Measurements from ENCODE around the gene RBBP8NL.

The RBBP8NL gene

DNA sequence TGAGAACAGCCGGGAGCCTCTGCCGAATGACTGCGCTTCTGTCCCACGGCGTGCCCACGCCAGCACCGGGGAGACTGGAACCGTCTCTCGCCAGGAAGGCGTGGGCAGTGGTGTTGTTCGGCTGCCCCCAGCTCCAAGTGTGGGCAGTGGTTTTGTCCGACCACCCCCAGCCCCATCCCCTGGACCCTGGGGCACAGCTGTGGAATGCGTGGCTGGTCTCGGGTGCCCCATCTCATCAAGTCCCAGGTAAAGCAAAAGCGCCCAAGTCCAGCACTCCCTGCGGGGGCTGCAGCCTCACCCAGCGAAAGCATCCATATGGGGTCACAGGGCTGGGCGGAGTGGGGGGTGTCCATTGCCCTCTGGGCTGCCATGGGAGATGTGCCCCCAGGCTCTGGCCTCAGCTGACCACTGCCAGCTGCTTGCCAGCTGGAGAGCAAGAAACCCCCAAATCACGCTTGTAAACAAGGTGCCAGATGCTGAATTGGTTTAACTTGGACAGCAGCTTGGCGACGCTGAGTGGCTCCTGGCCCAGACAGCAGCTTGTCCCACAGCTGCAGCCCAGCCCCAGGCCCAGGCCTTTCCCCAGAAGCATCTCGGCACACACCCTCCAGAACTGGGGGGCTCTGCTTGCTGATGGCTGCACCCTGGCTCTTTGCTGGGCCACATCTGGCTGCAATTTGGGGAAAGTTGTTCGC, 24.7 kb downstream of the RBBP8NL start:
- DNase-seq (ENCODE audit: extremely low read depth, low read depth), result no peak
- TF ChIP-seq, protein P1, sequence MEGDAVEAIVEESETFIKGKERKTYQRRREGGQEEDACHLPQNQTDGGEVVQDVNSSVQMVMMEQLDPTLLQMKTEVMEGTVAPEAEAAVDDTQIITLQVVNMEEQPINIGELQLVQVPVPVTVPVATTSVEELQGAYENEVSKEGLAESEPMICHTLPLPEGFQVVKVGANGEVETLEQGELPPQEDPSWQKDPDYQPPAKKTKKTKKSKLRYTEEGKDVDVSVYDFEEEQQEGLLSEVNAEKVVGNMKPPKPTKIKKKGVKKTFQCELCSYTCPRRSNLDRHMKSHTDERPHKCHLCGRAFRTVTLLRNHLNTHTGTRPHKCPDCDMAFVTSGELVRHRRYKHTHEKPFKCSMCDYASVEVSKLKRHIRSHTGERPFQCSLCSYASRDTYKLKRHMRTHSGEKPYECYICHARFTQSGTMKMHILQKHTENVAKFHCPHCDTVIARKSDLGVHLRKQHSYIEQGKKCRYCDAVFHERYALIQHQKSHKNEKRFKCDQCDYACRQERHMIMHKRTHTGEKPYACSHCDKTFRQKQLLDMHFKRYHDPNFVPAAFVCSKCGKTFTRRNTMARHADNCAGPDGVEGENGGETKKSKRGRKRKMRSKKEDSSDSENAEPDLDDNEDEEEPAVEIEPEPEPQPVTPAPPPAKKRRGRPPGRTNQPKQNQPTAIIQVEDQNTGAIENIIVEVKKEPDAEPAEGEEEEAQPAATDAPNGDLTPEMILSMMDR (IDR thresholded peaks at IDR 0.05; ENCODE audit: low read depth, low read length, missing control alignments), result no peak
- no peak overlapping the region for H3K4me3 ChIP-seq (replicated peaks; ENCODE audit: low read depth, low read length)

DNA sequence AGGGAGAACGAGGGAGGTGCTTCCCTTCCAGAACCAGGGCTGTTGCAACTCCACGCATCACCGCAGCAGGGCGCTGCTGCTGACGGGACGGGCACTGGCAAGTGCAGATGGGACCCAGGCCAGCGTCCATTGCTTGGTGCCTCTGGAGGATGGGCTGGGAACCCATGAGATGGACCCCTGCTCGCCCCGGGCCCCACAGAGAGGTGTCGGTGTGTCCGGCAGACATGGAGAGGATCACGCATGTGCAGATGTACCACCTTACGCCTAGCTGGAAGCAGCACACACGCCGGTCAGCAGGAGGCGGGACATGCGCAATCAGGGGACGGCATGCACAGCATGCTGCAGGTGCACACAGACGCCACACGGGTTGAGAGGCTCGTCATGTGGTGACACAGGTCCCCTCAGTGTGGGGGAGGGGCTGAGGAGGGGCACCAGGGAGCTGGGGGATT, 26.0 kb downstream of the RBBP8NL start:
- no peak for DNase-seq (ENCODE audit: extremely low read depth, low read depth)
- TF ChIP-seq, protein P1 (IDR thresholded peaks at IDR 0.05; ENCODE audit: low read depth, low read length, missing control alignments), result no peak
- H3K4me3 ChIP-seq (replicated peaks; ENCODE audit: low read depth, low read length), result no peak overlapping the region

DNA sequence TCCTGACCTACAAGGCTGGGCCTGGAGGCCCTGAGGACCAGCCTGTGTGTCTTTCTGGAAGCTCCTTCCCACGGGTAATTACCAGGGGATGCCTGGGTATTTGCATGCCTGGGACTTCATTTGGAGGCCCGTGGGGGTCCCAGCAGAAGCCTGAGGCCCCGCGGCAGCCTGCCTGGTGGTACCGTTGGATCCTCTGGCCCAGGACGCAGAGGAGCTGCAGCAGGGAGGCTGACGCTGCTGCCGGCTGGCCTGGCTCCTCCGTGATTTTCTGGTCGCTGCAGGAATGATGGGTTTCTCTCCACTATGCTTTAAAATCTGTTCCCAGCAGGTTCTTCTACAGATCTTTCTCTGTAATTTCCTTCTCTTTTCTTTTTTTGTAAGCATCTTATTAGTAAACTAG, 26.8 kb downstream of the RBBP8NL start:
- TF ChIP-seq, protein P1 (IDR thresholded peaks at IDR 0.05; ENCODE audit: low read depth, low read length, missing control alignments), result no peak
- no peak overlapping the region for H3K4me3 ChIP-seq (replicated peaks; ENCODE audit: low read depth, low read length)
- DNase-seq (ENCODE audit: extremely low read depth, low read depth), result no peak

DNA sequence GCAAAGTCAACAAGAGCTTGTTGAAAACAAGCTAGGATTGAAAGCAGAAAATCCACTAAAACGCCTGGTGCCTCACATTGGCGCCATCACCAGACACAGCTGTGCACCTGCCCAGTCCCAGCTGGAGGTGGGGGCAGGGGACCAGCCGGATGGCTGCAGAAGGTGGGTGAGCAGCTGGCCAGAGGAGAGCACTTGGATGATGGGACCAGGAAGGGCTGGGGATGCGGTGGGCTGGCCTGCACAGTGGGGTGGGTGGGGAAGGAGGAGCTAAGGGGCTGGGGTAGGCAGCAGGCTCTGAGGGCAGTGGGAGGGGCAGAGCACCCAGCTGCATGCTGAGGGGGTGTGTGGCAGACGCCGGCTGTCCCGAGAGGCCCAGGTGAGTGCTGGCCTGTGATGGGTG, 27.3 kb downstream of the RBBP8NL start:
- TF ChIP-seq, protein P1 (IDR thresholded peaks at IDR 0.05; ENCODE audit: low read depth, low read length, missing control alignments), result no peak
- no peak for DNase-seq (ENCODE audit: extremely low read depth, low read depth)
- no peak overlapping the region for H3K4me3 ChIP-seq (replicated peaks; ENCODE audit: low read depth, low read length)

DNA sequence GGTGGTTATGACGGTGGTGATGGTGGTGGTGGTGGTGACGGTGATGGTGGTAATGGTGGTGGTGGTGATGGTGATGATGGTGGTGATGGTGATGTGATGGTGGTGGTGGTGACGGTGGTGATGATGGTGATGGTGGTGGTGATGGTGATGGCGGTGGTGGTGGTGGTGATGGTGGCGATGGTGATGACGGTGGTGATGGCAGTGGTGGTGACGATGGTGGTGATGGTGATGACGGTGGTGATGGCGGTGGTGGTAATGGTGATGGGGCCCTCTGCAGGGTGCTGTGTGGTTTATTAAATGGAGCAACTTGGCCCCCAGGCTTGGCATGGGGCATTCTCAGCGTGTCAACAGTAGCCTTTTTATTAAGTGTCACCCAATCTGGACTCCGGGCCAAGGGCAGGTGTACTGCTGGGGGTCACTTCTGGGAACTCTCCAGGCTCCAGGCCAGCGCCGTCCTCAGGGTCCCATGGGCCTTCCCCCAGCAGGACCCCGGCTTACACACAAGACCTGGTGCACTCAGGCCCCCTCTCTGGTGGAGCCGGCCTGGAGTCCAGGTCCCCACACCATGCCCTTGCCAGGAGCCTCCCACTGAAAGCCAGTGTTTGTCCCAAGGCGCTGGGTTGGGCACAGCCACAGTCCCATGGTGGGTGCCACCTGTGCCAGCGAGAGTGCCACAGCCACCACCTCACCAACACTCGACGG, 29.1 kb downstream of the RBBP8NL start:
- TF ChIP-seq, protein P1 (IDR thresholded peaks at IDR 0.05; ENCODE audit: low read depth, low read length, missing control alignments), result no peak
- H3K4me3 ChIP-seq (replicated peaks; ENCODE audit: low read depth, low read length), result no peak overlapping the region
- no peak for DNase-seq (ENCODE audit: extremely low read depth, low read depth)

DNA sequence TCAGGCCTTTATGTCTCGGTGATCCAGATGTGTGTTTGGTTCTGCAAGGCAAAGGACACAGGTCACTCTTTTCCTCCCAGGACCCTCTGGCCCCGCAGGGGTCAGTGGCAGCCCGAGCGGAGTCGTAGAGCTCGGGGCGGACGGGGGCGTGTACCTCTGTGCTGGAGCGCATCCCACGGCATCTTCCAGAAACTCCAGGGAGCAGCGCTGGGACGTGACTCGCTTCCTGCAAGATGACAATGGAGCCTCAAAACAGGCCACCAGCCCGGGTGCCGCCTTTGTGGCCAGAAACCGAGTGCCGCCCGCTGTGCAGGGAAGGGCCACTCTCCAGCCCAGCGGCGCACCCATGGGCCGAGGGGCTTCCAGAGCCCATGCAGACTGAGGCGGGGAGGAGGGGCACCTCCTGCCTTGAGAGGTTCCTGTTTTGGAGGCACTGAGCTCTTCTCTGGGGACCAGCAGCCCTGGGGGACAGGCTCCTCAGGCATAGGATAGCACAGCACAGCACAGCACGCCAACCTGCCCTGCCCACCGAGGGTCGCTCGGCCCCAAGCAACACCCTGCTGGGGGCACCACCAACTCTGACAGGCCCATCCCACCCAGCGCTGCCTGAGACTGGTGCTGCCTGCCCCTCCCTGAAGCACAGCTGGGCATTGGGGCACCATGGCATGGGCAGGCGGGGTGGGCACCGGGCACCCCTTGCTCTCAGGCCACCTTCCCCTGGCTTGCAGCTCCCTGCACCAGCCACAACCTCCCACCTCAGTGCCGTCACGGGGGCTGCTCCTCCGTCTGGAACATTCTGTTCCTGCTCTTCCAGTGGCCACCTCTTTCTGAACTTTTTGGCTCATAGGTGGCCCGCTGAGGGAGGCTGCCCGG, 30.7 kb downstream of the RBBP8NL start:
- no peak for DNase-seq (ENCODE audit: extremely low read depth, low read depth)
- TF ChIP-seq, protein P1 (IDR thresholded peaks at IDR 0.05; ENCODE audit: low read depth, low read length, missing control alignments), result no peak
- no peak overlapping the region for H3K4me3 ChIP-seq (replicated peaks; ENCODE audit: low read depth, low read length)

All from HFF-Myc (cell line).